Measurements from ENCODE around the gene SLC25A12.
"Not testable (repeated sequence)": the region's sequence is repeated elsewhere in the genome, so short reads cannot be mapped to it uniquely, and the experiment has no call there.

SLC25A12 gene

GRCh38 chr2:171919453-171919852 lies 25.4 kb upstream of the SLC25A12 start:
- no peaks in the 10 kb centered on the region for H3K36me3 ChIP-seq (ENCODE audit: control insufficient read depth in 5 of 5, insufficient read depth in 5 of 5, low read length in 5 of 5)
- no peak overlapping the region for H3K27ac ChIP-seq (ENCODE audit: low read depth, low read length)
- no peaks in the 10 kb centered on the region for H3K9me3 ChIP-seq (ENCODE audit: control insufficient read depth in 5 of 5, low read length in 5 of 5)
- no peak overlapping the region for H3K9ac ChIP-seq (ENCODE audit: low read length in 5 of 5)
- no peak overlapping the region for H3K4me3 ChIP-seq (ENCODE audit: low read depth in 1 of 5, low read length in 5 of 5)
- H3K27me3 ChIP-seq (ENCODE audit: control insufficient read depth in 5 of 5, insufficient read depth in 4 of 5, low read length in 5 of 5) = no peaks in the 10 kb centered on the region
- peaks cover 4 to 21% (median 15%) of the 10 kb centered on the region in 5 donors for H3K4me1 ChIP-seq (ENCODE audit: control insufficient read depth in 5 of 5, insufficient read depth in 5 of 5, low read length in 5 of 5)

- no peak overlapping the region for H3K9ac ChIP-seq (ENCODE audit: low read length in 5 of 5)
- no peaks in the 10 kb centered on the region for H3K36me3 ChIP-seq (ENCODE audit: control insufficient read depth in 5 of 5, insufficient read depth in 5 of 5, low read length in 5 of 5)
Observed at GRCh38 chr2:171913517-171913916, 19.5 kb upstream of the SLC25A12 start.

GRCh38 chr2:171910494-171910893 lies 16.4 kb upstream of the SLC25A12 start:
- Histone ChIP-seq H3K4me3 (ENCODE audit: low read depth in 1 of 5, low read length in 5 of 5) (no peak overlapping the region), H3K4me1 (ENCODE audit: control insufficient read depth in 5 of 5, insufficient read depth in 5 of 5, low read length in 5 of 5) (no peaks in the 10 kb centered on the region), H3K27ac (ENCODE audit: low read depth, low read length) (no peak overlapping the region), H3K9ac (ENCODE audit: low read length in 5 of 5) (no peak overlapping the region), H3K27me3 (ENCODE audit: control insufficient read depth in 5 of 5, insufficient read depth in 4 of 5, low read length in 5 of 5) (no peaks in the 10 kb centered on the region), H3K9me3 (ENCODE audit: control insufficient read depth in 5 of 5, low read length in 5 of 5) (peaks cover 0 to 3% (median 0%) of the 10 kb centered on the region in 5 donors), H3K36me3 (ENCODE audit: control insufficient read depth in 5 of 5, insufficient read depth in 5 of 5, low read length in 5 of 5) (no peaks in the 10 kb centered on the region)

More at GRCh38 chr2:171913517-171913916, 19.5 kb upstream of the SLC25A12 start:
- Histone ChIP-seq H3K4me3 (ENCODE audit: low read depth in 1 of 5, low read length in 5 of 5) (no peak overlapping the region), H3K27me3 (ENCODE audit: control insufficient read depth in 5 of 5, insufficient read depth in 4 of 5, low read length in 5 of 5) (no peaks in the 10 kb centered on the region), H3K4me1 (ENCODE audit: control insufficient read depth in 5 of 5, insufficient read depth in 5 of 5, low read length in 5 of 5) (no peaks in the 10 kb centered on the region), H3K9me3 (ENCODE audit: control insufficient read depth in 5 of 5, low read length in 5 of 5) (peaks cover 0 to 3% (median 0%) of the 10 kb centered on the region in 5 donors), H3K27ac (ENCODE audit: low read depth, low read length) (no peak overlapping the region)

GRCh38 chr2:171909266-171909665 lies 15.2 kb upstream of the SLC25A12 start:
- no peaks in the 10 kb centered on the region for H3K36me3 ChIP-seq (ENCODE audit: control insufficient read depth in 5 of 5, insufficient read depth in 5 of 5, low read length in 5 of 5)
- H3K4me1 ChIP-seq (ENCODE audit: control insufficient read depth in 5 of 5, insufficient read depth in 5 of 5, low read length in 5 of 5) = no peaks in the 10 kb centered on the region
- H3K9ac ChIP-seq (ENCODE audit: low read length in 5 of 5) = no peak overlapping the region
- H3K9me3 ChIP-seq (ENCODE audit: control insufficient read depth in 5 of 5, low read length in 5 of 5) = peaks cover 0 to 3% (median 0%) of the 10 kb centered on the region in 5 donors
- H3K4me3 ChIP-seq (ENCODE audit: low read depth in 1 of 5, low read length in 5 of 5) = no peak overlapping the region
- no peak overlapping the region for H3K27ac ChIP-seq (ENCODE audit: low read depth, low read length)
- no peaks in the 10 kb centered on the region for H3K27me3 ChIP-seq (ENCODE audit: control insufficient read depth in 5 of 5, insufficient read depth in 4 of 5, low read length in 5 of 5)

GRCh38 chr2:171908235-171908634 lies 14.2 kb upstream of the SLC25A12 start:
- Histone ChIP-seq H3K4me1 (ENCODE audit: control insufficient read depth in 5 of 5, insufficient read depth in 5 of 5, low read length in 5 of 5) (no peaks in the 10 kb centered on the region), H3K27me3 (ENCODE audit: control insufficient read depth in 5 of 5, insufficient read depth in 4 of 5, low read length in 5 of 5) (no peaks in the 10 kb centered on the region), H3K9ac (ENCODE audit: low read length in 5 of 5) (no peak overlapping the region), H3K36me3 (ENCODE audit: control insufficient read depth in 5 of 5, insufficient read depth in 5 of 5, low read length in 5 of 5) (no peaks in the 10 kb centered on the region), H3K27ac (ENCODE audit: low read depth, low read length) (no peak overlapping the region), H3K4me3 (ENCODE audit: low read depth in 1 of 5, low read length in 5 of 5) (no peak overlapping the region), H3K9me3 (ENCODE audit: control insufficient read depth in 5 of 5, low read length in 5 of 5) (peaks cover 0 to 3% (median 0%) of the 10 kb centered on the region in 5 donors)

- H3K36me3 ChIP-seq (ENCODE audit: control insufficient read depth in 5 of 5, insufficient read depth in 5 of 5, low read length in 5 of 5) = no peaks in the 10 kb centered on the region
- no peak overlapping the region for H3K4me3 ChIP-seq (ENCODE audit: low read depth in 1 of 5, low read length in 5 of 5)
- no peak overlapping the region for H3K27ac ChIP-seq (ENCODE audit: low read depth, low read length)
- no peaks in the 10 kb centered on the region for H3K9me3 ChIP-seq (ENCODE audit: control insufficient read depth in 5 of 5, low read length in 5 of 5)
- no peaks in the 10 kb centered on the region for H3K4me1 ChIP-seq (ENCODE audit: control insufficient read depth in 5 of 5, insufficient read depth in 5 of 5, low read length in 5 of 5)
- H3K27me3 ChIP-seq (ENCODE audit: control insufficient read depth in 5 of 5, insufficient read depth in 4 of 5, low read length in 5 of 5) = no peaks in the 10 kb centered on the region
- no peak overlapping the region for H3K9ac ChIP-seq (ENCODE audit: low read length in 5 of 5)
Observed at GRCh38 chr2:171902840-171903420, 8.9 kb upstream of the SLC25A12 start.

GRCh38 chr2:171899623-171900282 lies 5.7 kb upstream of the SLC25A12 start:
- not testable (repeated sequence) for H3K9ac ChIP-seq (ENCODE audit: low read length in 5 of 5); H3K36me3 ChIP-seq (ENCODE audit: control insufficient read depth in 5 of 5, insufficient read depth in 5 of 5, low read length in 5 of 5); H3K27me3 ChIP-seq (ENCODE audit: control insufficient read depth in 5 of 5, insufficient read depth in 4 of 5, low read length in 5 of 5); H3K4me1 ChIP-seq (ENCODE audit: control insufficient read depth in 5 of 5, insufficient read depth in 5 of 5, low read length in 5 of 5); H3K9me3 ChIP-seq (ENCODE audit: control insufficient read depth in 5 of 5, low read length in 5 of 5); H3K4me3 ChIP-seq (ENCODE audit: low read depth in 1 of 5, low read length in 5 of 5); H3K27ac ChIP-seq (ENCODE audit: low read depth, low read length)

GRCh38 chr2:171895786-171896185 lies 1.7 kb upstream of the SLC25A12 start:
- Histone ChIP-seq H3K27ac (ENCODE audit: low read depth, low read length) (no peak overlapping the region), H3K9ac (ENCODE audit: low read length in 5 of 5) (no peak overlapping the region), H3K4me1 (ENCODE audit: control insufficient read depth in 5 of 5, insufficient read depth in 5 of 5, low read length in 5 of 5) (peaks cover 0 to 17% (median 16%) of the 10 kb centered on the region in 5 donors), H3K36me3 (ENCODE audit: control insufficient read depth in 5 of 5, insufficient read depth in 5 of 5, low read length in 5 of 5) (peaks cover 0 to 3% (median 0%) of the 10 kb centered on the region in 5 donors), H3K9me3 (ENCODE audit: control insufficient read depth in 5 of 5, low read length in 5 of 5) (no peaks in the 10 kb centered on the region), H3K27me3 (ENCODE audit: control insufficient read depth in 5 of 5, insufficient read depth in 4 of 5, low read length in 5 of 5) (no peaks in the 10 kb centered on the region), H3K4me3 (ENCODE audit: low read depth in 1 of 5, low read length in 5 of 5) (no peak overlapping the region)

GRCh38 chr2:171894612-171894947 lies 536 bp upstream of the SLC25A12 start:
- Histone ChIP-seq H3K4me3 (ENCODE audit: low read depth in 1 of 5, low read length in 5 of 5) (peak overlapping the region; percentile 79 to 99 (median 93)), H3K36me3 (ENCODE audit: control insufficient read depth in 5 of 5, insufficient read depth in 5 of 5, low read length in 5 of 5) (peaks cover 0 to 3% (median 0%) of the 10 kb centered on the region in 5 donors), H3K4me1 (ENCODE audit: control insufficient read depth in 5 of 5, insufficient read depth in 5 of 5, low read length in 5 of 5) (peaks cover 0 to 17% (median 16%) of the 10 kb centered on the region in 5 donors), H3K27me3 (ENCODE audit: control insufficient read depth in 5 of 5, insufficient read depth in 4 of 5, low read length in 5 of 5) (no peaks in the 10 kb centered on the region), H3K27ac (ENCODE audit: low read depth, low read length) (peak overlapping the region; percentile 78), H3K9me3 (ENCODE audit: control insufficient read depth in 5 of 5, low read length in 5 of 5) (no peaks in the 10 kb centered on the region), H3K9ac (ENCODE audit: low read length in 5 of 5) (peak overlapping the region; percentile 12 to 86 (median 80))

- Histone ChIP-seq H3K9me3 (ENCODE audit: control insufficient read depth in 5 of 5, low read length in 5 of 5) (no peaks in the 10 kb centered on the region), H3K9ac (ENCODE audit: low read length in 5 of 5) (peak overlapping the region; percentile 57 to 86 (median 80)), H3K4me1 (ENCODE audit: control insufficient read depth in 5 of 5, insufficient read depth in 5 of 5, low read length in 5 of 5) (peaks cover 0 to 17% (median 16%) of the 10 kb centered on the region in 5 donors)
Observed at GRCh38 chr2:171893196-171893823, 734 bp downstream of the SLC25A12 start.

More at GRCh38 chr2:171893196-171893823, 734 bp downstream of the SLC25A12 start:
- Histone ChIP-seq H3K27ac (ENCODE audit: low read depth, low read length) (peak overlapping the region; percentile 78), H3K4me3 (ENCODE audit: low read depth in 1 of 5, low read length in 5 of 5) (peak overlapping the region; percentile 85 to 99 (median 98)), H3K36me3 (ENCODE audit: control insufficient read depth in 5 of 5, insufficient read depth in 5 of 5, low read length in 5 of 5) (peaks cover 0 to 3% (median 0%) of the 10 kb centered on the region in 5 donors), H3K27me3 (ENCODE audit: control insufficient read depth in 5 of 5, insufficient read depth in 4 of 5, low read length in 5 of 5) (no peaks in the 10 kb centered on the region)

Data from subcutaneous abdominal adipose tissue (tissue), 5 donors.